ENCODE measurements around the gene HLCS. TPM values are rescaled to one million over a fixed set of nuclear protein-coding genes. Genes with fewer than 3 reads are reported as not detected.

Gene HLCS
- total RNA-seq, 8 experiments from 2014 or later: 8.7 to 19.0 (median 18.1) TPM

- 0 to 60% (median 22%) methylated on average over 1 to 29 of the region's 38 CpGs; no CpG with 5 or more reads in 3 of the 10 experiments for WGBS, 10 experiments
- ATAC-seq (replicated peaks in 6 of 8): peak in 2 of 8 experiments; percentile 39 to 47
- Histone ChIP-seq H3K4me3 (peak overlapping the region in 1 of 5 donors; percentile 4), H3K4me1 (replicated peaks in 1 of 2) (peaks cover 7 to 12% of the 10 kb centered on the region in 2 donors), H3K27ac (no peak overlapping the region)
- in situ Hi-C loops (cut with MboI; ENCODE audit: low pct_unique_long_range_greater_than_20kb in 2 of 9, low sequenced_read_pairs in 9 of 9, unreplicated experiment in 9 of 9): no loop called here
Observed at GRCh38 chr21:36709868-36710728, 256.4 kb downstream of the HLCS start.

- Histone ChIP-seq H3K4me1 (replicated peaks in 1 of 2) (peaks cover 7 to 21% of the 10 kb centered on the region in 2 donors), H3K4me3 (no peak overlapping the region), H3K27ac (no peak overlapping the region)
- in situ Hi-C loops (cut with MboI; ENCODE audit: low pct_unique_long_range_greater_than_20kb in 2 of 9, low sequenced_read_pairs in 9 of 9, unreplicated experiment in 9 of 9): no loop called here
- 7 to 48% (median 28%) methylated on average over 3 to 9 of the region's 55 CpGs; no CpG with 5 or more reads in 5 of the 10 experiments for WGBS, 10 experiments
- peak in 4 of 8 experiments; percentile 6 to 21 (median 14) for ATAC-seq (replicated peaks in 6 of 8)
Observed at GRCh38 chr21:36709030-36709867, 257.2 kb downstream of the HLCS start.

GRCh38 chr21:36708286-36709029 is 258.0 kb downstream of the HLCS start:
- 10 to 25% (median 19%) methylated on average over 4 to 10 of the region's 44 CpGs; no CpG with 5 or more reads in 5 of the 10 experiments for WGBS, 10 experiments
- in situ Hi-C loops (cut with MboI; ENCODE audit: low pct_unique_long_range_greater_than_20kb in 2 of 9, low sequenced_read_pairs in 9 of 9, unreplicated experiment in 9 of 9): no loop called here
- Histone ChIP-seq H3K4me3 (no peak overlapping the region), H3K27ac (no peak overlapping the region), H3K4me1 (replicated peaks in 1 of 2) (peaks cover 7 to 21% of the 10 kb centered on the region in 2 donors)
- ATAC-seq (replicated peaks in 6 of 8): peak in 3 of 8 experiments; percentile 7 to 17 (median 9)

- Histone ChIP-seq H3K27ac (no peak overlapping the region), H3K4me3 (no peak overlapping the region), H3K4me1 (replicated peaks in 1 of 2) (peaks cover 7 to 21% of the 10 kb centered on the region in 2 donors)
- peak in 1 of 8 experiments; percentile 16 for ATAC-seq (replicated peaks in 6 of 8)
- 0 to 5% (median 1%) methylated on average over 2 to 8 of the region's 53 CpGs; no CpG with 5 or more reads in 6 of the 10 experiments for WGBS, 10 experiments
- in situ Hi-C loops (cut with MboI; ENCODE audit: low pct_unique_long_range_greater_than_20kb in 2 of 9, low sequenced_read_pairs in 9 of 9, unreplicated experiment in 9 of 9): no loop called here
Observed at GRCh38 chr21:36707763-36708285, 258.6 kb downstream of the HLCS start.

GRCh38 chr21:36706951-36707762 is 259.3 kb downstream of the HLCS start:
- Histone ChIP-seq H3K4me1 (replicated peaks in 1 of 2) (peaks cover 7 to 21% of the 10 kb centered on the region in 2 donors), H3K4me3 (no peak overlapping the region), H3K27ac (no peak overlapping the region)
- 5 to 51% (median 19%) methylated on average over 5 to 13 of the region's 32 CpGs; no CpG with 5 or more reads in 2 of the 10 experiments for WGBS, 10 experiments
- in situ Hi-C loops (cut with MboI; ENCODE audit: low pct_unique_long_range_greater_than_20kb in 2 of 9, low sequenced_read_pairs in 9 of 9, unreplicated experiment in 9 of 9): no loop called here
- ATAC-seq (replicated peaks in 6 of 8): no peak

- WGBS, 10 experiments: 12 to 58% (median 34%) methylated on average over 3 to 10 of the region's 13 CpGs; no CpG with 5 or more reads in 3 of the 10 experiments
- no peak for ATAC-seq (replicated peaks in 6 of 8)
- no peak overlapping the region for H3K4me3 ChIP-seq
- in situ Hi-C loops (cut with MboI; ENCODE audit: low pct_unique_long_range_greater_than_20kb in 2 of 9, low sequenced_read_pairs in 9 of 9, unreplicated experiment in 9 of 9): no loop called here
- H3K4me1 ChIP-seq (replicated peaks in 1 of 2): peaks cover 7 to 21% of the 10 kb centered on the region in 2 donors
- no peak overlapping the region for H3K27ac ChIP-seq
Observed at GRCh38 chr21:36706482-36706852, 260.0 kb downstream of the HLCS start.

GRCh38 chr21:36705679-36706481 is 260.6 kb downstream of the HLCS start:
- no peak for ATAC-seq (replicated peaks in 6 of 8)
- Histone ChIP-seq H3K27ac (no peak overlapping the region), H3K4me3 (no peak overlapping the region), H3K4me1 (replicated peaks in 1 of 2) (peaks cover 7 to 21% of the 10 kb centered on the region in 2 donors)
- 0 to 37% (median 20%) methylated on average over 1 to 11 of the region's 22 CpGs; no CpG with 5 or more reads in 4 of the 10 experiments for WGBS, 10 experiments
- in situ Hi-C loops (cut with MboI; ENCODE audit: low pct_unique_long_range_greater_than_20kb in 2 of 9, low sequenced_read_pairs in 9 of 9, unreplicated experiment in 9 of 9): no loop called here

- peak in 1 of 8 experiments; percentile 5 for ATAC-seq (replicated peaks in 6 of 8)
- H3K4me1 ChIP-seq (replicated peaks in 1 of 2): peaks cover 7 to 17% of the 10 kb centered on the region in 2 donors
- H3K4me3 ChIP-seq: no peak overlapping the region
- in situ Hi-C loops (cut with MboI; ENCODE audit: low pct_unique_long_range_greater_than_20kb in 2 of 9, low sequenced_read_pairs in 9 of 9, unreplicated experiment in 9 of 9): no loop called here
- no peak overlapping the region for H3K27ac ChIP-seq
- WGBS, 10 experiments: 0% methylated on average over 1 to 6 of the region's 39 CpGs; no CpG with 5 or more reads in 8 of the 10 experiments
Observed at GRCh38 chr21:36704958-36705678, 261.4 kb downstream of the HLCS start.

GRCh38 chr21:36704281-36704957 is 262.1 kb downstream of the HLCS start:
- WGBS, 10 experiments: 0 to 36% (median 8%) methylated on average over 1 to 16 of the region's 49 CpGs; no CpG with 5 or more reads in 2 of the 10 experiments
- H3K4me3 ChIP-seq: no peak overlapping the region
- in situ Hi-C loops (cut with MboI; ENCODE audit: low pct_unique_long_range_greater_than_20kb in 2 of 9, low sequenced_read_pairs in 9 of 9, unreplicated experiment in 9 of 9): no loop called here
- H3K4me1 ChIP-seq (replicated peaks in 1 of 2): peaks cover 7 to 22% of the 10 kb centered on the region in 2 donors
- no peak overlapping the region for H3K27ac ChIP-seq
- ATAC-seq (replicated peaks in 6 of 8): no peak

- WGBS, 10 experiments: 0 to 55% (median 25%) methylated on average over 2 to 7 of the region's 15 CpGs
- Histone ChIP-seq H3K4me1 (replicated peaks in 1 of 2) (peaks cover 6 to 25% of the 10 kb centered on the region in 2 donors), H3K4me3 (no peak overlapping the region)
Observed at GRCh38 chr21:36703626-36704280, 262.7 kb downstream of the HLCS start.

More at GRCh38 chr21:36703626-36704280, 262.7 kb downstream of the HLCS start:
- no peak for ATAC-seq (replicated peaks in 6 of 8)
- in situ Hi-C loops (cut with MboI; ENCODE audit: low pct_unique_long_range_greater_than_20kb in 2 of 9, low sequenced_read_pairs in 9 of 9, unreplicated experiment in 9 of 9): no loop called here
- no peak overlapping the region for H3K27ac ChIP-seq
